Measurements from ENCODE around the gene NFKBIB.
"Not testable (repeated sequence)": the region's sequence is repeated elsewhere in the genome, so short reads cannot be mapped to it uniquely, and the experiment has no call there.

NFKBIB gene

GRCh38 chr19:38879400-38879751, 20.4 kb upstream of the NFKBIB start:
- H3K4me3 ChIP-seq (ENCODE audit: low read length): no peak overlapping the region
- TF ChIP-seq, protein P1, sequence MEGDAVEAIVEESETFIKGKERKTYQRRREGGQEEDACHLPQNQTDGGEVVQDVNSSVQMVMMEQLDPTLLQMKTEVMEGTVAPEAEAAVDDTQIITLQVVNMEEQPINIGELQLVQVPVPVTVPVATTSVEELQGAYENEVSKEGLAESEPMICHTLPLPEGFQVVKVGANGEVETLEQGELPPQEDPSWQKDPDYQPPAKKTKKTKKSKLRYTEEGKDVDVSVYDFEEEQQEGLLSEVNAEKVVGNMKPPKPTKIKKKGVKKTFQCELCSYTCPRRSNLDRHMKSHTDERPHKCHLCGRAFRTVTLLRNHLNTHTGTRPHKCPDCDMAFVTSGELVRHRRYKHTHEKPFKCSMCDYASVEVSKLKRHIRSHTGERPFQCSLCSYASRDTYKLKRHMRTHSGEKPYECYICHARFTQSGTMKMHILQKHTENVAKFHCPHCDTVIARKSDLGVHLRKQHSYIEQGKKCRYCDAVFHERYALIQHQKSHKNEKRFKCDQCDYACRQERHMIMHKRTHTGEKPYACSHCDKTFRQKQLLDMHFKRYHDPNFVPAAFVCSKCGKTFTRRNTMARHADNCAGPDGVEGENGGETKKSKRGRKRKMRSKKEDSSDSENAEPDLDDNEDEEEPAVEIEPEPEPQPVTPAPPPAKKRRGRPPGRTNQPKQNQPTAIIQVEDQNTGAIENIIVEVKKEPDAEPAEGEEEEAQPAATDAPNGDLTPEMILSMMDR (conservative IDR thresholded peaks at IDR 0.05; ENCODE audit: low read length): no peak

DNA sequence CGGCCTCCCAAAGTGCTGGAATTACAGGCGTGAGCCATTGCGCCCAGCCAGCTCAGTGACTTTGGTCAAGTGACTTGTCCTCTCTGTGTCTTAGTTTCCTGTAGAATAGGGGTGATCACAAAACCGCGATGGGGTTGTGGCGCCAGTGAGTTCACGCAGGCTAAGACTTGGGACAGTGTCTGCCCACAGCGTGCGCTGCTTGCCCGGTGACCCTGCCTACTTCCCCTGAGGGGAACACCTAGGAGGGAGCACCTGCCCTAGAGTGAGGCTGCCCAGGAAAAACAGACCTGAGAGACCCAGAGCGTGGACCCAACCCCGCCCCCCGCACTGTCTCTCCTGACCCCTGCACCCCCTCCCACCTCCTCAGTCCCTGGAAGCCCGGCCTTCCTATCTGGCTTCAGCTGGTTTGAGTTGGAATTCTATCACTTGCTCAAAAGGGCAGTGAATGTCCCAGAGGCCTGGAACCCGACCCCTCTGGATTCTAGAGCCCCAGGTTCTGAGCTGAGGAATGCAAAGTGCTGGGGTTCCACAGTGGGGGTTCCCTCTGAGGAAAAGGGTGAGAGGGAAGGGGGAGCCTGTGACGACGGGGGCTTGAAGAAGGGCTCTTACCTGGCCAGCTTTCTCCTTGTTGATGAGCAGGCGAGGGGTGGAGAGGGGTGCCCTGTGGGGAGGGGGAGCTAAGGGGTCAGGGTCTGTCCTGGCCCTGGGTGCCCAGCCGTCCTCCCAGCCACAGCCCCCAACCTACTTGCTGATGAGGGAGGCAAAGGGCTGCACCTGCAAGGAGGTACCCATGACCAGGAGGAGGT, 19.5 kb upstream of the NFKBIB start:
- no peak overlapping the region for H3K4me3 ChIP-seq (ENCODE audit: low read length)
- DNase-seq (ENCODE audit: low read depth): no peak
- TF ChIP-seq, protein P1 (conservative IDR thresholded peaks at IDR 0.05; ENCODE audit: low read length): no peak

More at GRCh38 chr19:38879400-38879751, 20.4 kb upstream of the NFKBIB start:
- DNase-seq (ENCODE audit: low read depth): no peak

DNA sequence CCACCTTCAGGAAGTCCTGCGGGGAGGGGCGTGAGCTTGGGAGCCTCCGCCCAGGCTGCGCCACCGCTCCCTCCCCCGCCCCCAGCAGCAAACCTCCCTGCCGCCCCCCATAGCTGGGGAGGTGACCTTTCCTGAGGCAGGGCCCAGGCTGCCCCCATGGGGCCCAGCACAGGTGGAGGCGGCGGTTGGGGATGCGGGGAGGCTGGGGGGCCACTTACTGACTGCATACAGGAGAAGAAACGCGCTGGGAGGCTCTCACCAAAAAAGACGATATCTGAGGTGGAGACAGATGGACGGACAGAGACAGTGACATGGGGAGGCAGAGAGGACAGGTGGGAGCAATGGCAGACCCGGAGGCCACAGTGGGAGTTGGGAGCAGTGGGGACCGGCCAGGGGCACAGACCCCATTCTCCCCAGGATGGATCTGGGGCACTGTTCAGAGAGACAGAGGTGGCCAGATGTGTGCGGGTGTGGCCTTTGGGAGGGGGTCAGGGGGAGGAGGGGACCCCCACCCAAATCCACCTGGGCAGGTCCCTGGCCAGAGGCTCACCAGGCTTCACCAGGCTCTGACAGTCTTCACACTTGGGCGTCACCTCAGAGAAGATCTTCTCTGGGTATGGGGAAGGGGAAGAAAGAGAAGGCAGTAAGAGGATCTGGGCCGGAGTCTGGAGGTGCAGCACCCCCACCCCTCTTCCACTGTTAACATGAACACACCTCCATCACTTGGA, 18.7 kb upstream of the NFKBIB start:
- no peak for DNase-seq (ENCODE audit: low read depth)
- TF ChIP-seq, protein P1 (conservative IDR thresholded peaks at IDR 0.05; ENCODE audit: low read length): no peak
- no peak overlapping the region for H3K4me3 ChIP-seq (ENCODE audit: low read length)

- no peak overlapping the region for H3K4me3 ChIP-seq (ENCODE audit: low read length)
- DNase-seq (ENCODE audit: low read depth): no peak
- TF ChIP-seq, protein P1 (conservative IDR thresholded peaks at IDR 0.05; ENCODE audit: low read length): no peak
Observed at GRCh38 chr19:38883286-38883685, 16.5 kb upstream of the NFKBIB start.

DNA sequence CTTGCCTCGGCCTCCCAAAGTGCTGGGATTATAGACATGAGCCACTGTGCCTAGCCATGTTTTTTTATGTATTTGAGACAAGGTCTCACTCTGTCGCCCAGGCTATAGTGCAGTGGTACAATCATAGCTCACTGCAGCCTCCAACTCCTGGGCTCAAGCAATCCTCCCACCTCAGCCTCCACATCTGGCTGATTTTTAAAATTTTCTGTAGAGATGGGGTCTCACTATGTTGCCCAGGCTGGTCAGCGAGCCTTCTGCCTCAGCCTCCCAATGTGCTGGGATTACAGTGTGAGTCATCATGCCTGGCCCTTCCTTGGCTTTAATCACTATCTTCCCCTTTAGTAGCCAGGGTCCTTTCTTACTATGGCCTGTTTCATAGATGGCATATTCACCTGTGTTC, 15.1 kb upstream of the NFKBIB start:
- not testable (repeated sequence) for H3K4me3 ChIP-seq (ENCODE audit: low read length); DNase-seq (ENCODE audit: low read depth)

DNA sequence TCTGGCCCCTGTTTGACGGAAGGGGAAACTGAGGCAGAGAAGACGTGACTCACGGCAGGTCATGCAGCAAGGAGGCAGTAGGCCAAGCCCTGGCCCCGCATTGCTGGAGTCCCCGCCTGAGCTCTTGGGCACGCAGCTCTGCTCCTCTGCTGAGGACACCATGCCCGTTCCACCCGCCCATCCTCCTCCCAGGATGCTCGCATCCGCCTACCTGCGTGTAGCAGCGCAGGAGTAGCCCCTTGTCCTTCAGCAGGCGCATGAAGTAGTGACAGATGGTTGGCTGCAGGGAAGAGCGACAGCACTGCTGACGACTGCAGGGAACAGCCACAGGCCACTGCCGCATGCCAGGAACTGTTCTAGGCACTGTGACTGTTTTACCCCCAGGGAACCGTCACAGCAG, 10.9 kb upstream of the NFKBIB start:
- TF ChIP-seq, protein P1 (conservative IDR thresholded peaks at IDR 0.05; ENCODE audit: low read length): no peak
- H3K4me3 ChIP-seq (ENCODE audit: low read length): no peak overlapping the region

GRCh38 chr19:38889803-38890202, 10.0 kb upstream of the NFKBIB start:
- no peak for DNase-seq (ENCODE audit: low read depth)
- H3K4me3 ChIP-seq (ENCODE audit: low read length): no peak overlapping the region
- TF ChIP-seq, protein P1 (conservative IDR thresholded peaks at IDR 0.05; ENCODE audit: low read length): no peak

More for the DNA sequence above, 10.9 kb upstream of the NFKBIB start:
- no peak for DNase-seq (ENCODE audit: low read depth)

Measured in AG10803 (cell line).